Superior temporal gyrus (tissue), 1 donor: ENCODE data around the gene ARMCX4.
"Not testable (repeated sequence)": the region's sequence is repeated elsewhere in the genome, so short reads cannot be mapped to it uniquely, and the experiment has no call there.

Experiments
- DNase-seq: peaks from one replicate; pipeline ENCODE4 v3.0.0-alpha.2; 2016; ENCODE audit errors: extremely low spot score

The ARMCX4 gene

DNA sequence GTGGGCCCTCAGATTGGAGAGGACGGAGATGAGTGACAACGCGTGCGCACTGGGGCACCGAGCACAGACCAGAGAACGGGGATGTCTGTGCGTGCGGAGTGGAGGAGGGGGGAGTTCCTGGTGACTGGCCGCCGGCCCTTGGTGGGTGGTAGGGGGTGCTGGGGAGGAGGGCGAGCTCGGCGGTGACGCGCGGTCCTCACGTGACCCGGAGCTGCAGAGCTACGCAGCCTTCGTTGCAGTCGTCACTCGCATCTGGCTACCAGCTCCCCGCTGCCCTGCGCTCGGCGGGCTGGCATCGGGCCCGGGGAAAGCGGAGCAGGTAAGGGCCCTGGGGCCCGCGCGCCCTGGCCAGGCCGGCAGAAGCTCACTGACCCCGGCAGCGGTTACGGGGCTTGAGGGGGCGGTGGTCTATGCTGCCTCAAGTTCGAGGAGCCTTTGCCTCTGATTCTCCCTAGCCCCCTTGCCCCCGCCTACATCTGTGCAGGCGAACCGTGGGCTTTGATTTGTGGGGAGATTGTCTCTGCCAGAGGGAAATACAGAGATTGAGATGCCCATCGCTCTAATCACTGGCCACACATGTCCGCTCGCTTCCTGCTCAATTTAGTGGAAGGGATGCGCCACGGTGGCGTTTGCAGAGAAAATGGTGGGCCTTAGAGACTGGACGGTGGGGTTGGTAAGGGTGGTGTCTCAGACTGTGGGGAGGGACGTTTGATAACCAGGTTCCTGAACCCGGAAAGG lies at the start of gene ARMCX4:
ARMCX4 (plus strand) TSS at position 245 of the 738 bp plus-strand sequence. CDS start 3,134 bp downstream, outside the sequence.
- DNase-seq: peak; percentile 39

DNA sequence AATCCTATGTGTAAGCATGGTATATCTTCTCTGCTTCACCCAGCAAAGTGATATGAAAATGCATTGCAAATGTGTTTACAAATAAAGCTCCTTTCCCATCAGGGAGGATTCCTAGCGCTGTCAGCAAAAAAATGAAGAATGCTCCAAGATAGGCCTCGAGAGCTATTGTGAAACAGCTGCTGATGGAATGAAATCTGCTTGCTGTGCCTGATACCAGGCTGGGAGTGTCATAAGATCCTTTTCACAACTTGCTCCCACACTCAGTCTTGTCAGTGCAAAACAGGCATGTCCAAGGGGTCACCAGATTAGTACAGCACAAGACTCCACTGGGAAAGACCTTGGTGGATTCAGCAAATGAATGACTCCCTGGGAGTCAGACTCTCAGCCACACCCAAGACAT lies 43.2 kb upstream of the ARMCX4 start:
- DNase-seq: no peak

DNA sequence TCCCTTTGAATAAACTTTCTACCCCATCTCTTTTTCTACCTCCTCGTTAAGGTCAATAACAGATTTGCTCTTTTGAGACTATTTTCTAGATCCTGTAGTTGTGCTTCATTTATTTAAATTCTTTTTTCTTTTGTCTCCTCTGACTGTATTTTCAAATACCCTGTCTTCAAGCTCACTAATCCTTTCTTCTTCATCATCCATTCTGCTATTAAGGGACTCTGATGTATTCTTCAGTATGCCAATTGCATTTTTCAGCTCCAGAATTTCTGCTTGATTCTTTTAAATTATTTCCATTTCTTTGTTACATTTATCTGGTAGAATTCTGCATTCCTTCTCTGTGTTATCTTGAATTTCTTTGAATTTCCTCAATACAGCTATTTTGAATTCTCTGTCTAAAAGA lies 36.0 kb upstream of the ARMCX4 start:
- DNase-seq: no peak

DNA sequence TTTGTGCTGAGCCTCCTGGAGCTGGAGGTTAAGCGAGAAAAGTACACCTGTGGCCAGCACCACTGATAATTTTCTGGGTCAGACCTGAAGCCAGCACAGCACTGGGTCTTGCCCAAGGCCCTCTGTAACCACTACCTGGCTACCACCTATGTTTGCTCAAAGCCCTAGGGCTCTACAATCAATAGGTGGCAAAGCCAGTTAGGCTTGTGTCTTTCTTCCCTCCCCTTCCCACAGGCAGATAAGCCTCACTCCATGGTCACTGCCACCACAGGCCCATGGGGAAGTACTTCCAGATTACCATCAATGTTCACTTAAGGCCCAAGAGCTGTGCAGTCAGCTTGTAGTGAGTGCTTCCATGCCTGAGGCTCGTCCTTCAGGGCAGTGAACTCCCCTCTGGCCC lies 35.2 kb upstream of the ARMCX4 start:
- DNase-seq: no peak

DNA sequence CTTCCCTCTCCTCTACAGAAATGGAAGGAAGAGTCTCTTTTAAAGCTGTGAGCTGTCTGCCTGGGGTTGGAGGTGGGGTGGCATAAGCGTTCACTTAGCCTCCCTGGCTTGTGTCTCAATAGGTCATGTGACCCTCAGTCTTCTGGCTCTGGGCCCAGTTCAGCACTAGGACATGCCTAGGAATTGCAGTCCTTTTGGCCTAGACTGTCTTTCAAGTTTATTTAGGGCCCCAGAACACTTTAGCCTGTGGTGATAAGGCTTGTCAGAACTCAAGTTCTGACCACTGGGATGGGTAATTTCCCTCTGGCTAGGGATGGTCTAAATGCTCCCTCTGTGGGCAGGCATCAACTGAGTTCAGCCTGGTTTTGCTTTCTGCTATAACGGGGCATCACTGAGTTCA lies 34.3 kb upstream of the ARMCX4 start:
- no peak for DNase-seq

DNA sequence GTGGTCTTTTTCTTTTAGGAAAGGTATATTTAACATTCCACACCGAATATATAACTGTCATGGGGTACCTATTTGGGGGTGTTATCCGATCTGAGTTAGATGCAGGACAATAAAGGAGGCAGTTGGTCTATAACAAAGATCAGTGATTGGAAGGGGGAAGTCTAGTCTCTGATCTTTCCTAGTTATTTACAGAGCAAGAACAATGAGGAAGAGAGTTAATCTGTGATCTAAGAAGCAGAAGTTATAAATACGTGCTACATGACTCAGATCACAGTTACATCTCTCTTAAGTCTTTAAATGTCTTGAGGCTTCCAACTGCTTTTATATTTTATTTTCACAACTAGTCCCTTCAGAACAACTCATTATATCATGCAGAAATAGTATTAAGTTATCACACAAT lies 33.2 kb upstream of the ARMCX4 start:
- DNase-seq: no peak

DNA sequence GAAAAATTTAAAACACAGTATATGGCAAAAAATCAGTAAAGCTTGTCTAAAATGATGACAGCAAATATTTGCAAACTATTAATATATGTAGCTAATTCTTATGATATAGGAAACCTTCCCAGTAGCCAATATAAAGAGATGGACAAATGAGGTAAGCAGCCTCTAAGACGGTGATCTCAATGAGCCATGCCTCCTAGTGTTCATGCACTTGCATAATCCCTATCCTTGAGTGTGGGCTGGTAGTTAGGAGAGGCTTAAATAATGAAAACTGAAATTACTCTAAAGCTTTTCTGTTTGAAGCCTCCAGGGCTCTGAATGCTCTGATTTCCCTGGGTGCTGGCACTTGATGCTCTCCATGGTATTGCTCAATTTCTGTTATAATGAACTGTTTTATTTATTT lies 24.6 kb upstream of the ARMCX4 start:
- no peak for DNase-seq

DNA sequence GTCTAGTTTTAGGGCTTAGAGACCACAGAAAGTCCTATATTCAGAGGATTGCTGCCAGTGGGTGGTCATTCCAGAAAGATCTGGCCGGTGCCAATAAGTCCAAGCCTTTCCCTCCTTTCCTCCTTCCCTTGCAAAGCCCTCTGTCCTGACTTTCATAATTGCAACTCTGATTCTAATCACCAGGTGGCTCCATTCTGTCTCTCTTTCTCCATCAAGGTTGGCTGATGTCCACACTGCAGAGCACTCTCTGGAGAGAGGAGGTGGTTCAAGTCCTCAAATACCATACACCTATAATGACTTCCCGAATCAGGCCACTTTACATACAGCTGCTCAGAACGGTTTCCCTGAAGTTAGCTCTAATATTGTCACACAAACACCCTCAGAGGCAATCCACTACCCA lies 22.4 kb upstream of the ARMCX4 start:
- peak; percentile 13 for DNase-seq

DNA sequence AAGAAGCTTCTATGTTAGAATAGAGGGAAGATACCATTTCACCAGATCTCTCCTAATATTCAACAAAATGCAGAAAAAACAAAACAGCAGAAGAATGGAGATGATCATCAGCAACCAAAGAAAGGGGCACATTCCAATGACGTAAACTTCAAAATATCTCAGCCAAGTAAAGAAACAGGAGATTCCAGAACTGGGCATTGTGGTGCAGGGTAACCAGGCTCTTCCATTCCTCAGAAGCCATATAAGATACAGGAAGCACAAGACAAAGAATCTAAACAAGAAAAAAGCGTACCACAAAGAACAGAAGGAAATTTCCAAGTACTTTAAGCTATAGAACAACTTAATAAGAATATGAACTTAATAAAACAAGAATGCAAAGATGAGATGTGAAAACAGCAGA lies 6.9 kb upstream of the ARMCX4 start:
- DNase-seq: no peak

DNA sequence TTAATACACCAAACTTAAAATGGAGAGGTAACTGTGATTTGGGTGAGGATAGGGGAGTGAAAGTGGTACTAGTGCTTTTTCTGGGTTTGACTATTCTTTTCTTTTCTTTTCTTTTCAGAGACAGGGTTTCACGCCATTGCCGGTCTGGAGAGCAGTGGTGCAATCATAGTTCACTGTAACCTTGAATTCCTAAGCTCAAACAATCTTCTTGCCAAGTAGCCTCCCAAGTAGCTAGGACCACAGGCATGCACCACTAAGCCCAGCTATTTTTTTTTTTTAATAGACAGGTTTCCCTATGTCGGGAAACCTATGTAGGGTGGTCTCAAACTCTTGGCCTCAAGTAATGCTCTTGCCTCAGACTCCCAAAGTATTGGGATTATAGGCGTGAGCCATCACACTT lies 3.0 kb upstream of the ARMCX4 start:
- no peak for DNase-seq

DNA sequence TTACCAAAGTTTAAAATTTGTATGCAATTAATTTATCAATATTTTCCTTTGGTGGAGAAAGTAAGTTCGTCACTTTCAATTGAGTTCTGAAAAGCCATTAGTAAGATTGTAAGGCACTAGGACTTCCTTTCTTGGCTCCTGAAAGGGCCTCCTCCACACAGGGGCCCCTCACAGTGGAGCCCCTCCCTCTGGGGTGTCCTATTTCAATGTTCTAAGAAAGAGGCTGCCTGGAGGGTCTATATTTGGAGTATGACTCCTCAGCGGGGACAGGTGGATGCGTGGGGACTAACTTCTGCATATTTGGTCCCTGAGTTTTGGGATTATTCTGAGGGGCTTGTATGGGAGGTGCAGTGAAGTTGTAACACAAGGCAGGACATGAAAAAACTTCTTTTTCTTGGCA lies 1.6 kb upstream of the ARMCX4 start:
- DNase-seq: no peak

DNA sequence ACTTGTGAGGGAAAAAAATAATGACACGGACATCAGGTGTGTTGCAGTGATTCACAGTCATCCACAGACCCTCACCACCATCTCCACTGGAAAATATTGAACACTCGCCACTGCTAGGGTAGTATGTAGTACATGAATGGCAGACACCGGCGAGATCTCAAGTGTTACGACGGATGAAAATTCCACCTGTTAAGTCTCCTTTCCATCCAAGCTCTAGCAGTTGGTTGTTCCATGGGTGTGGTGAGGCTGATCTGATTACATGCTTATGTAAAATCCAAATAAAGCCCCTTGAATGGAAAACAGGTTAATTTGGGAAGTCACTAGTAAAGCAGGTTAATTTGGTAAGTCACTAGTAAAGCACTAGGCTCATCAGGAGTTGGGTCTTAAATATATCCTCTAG lies 1.1 kb upstream of the ARMCX4 start:
- DNase-seq: no peak

DNA sequence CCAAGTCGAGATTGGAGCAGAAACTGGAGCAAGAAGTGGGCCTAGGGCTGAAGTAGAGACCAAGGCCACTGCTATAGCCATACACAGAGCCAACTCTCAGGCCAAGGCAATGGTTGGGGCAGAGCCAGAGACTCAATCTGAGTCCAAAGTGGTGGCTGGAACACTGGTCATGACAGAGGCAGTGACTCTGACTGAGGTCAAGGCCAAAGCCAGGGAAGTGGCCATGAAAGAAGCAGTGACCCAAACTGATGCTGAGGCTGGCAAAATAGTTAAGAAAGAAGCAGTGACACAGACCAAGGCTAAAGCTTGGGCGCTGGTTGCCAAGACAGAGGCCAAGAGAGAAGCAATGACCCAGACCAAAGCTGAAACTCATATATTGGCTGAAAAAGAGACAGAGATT lies 3.5 kb downstream of the ARMCX4 start:
- DNase-seq: no peak

DNA sequence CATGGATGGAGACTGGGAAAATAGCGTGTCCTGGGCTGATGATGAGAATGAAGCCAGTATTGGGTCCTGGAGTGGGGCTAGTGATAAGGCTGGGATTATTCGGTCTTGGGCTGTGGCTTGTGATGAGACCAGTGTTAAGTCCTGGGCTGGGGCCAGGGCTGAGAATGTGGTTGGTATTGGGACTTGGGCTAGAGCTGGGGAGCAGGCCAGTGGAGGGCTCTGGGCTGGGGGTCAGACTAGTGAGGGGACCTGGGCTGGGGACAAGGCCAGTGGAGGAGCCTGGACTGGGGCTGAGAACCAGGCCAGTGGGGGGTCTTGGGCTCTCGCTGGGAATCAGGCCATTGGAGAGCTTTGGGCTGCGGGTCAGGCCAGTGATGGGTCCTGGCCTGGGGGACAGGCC lies 6.7 kb downstream of the ARMCX4 start:
- no peak for DNase-seq

DNA sequence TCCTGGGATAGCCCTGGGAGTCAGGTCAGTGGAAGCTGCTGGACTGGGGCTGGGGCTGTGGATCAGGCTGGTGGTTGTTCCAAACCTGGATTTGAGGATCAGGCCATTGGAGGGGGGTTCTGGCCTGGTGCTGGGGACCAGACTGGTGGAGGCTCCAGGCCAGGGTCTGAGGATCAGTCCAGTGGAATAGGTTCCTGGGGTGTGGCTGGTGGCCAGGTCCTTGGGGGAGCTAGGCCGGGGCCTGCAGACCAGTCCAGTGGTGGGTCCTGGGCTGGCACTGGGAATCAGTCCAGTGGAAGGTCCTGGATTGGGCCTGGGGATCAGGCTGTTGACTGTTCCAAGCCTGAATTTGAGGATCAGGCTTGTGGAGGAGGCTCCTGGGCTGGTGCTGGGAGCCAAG lies 8.0 kb downstream of the ARMCX4 start:
- DNase-seq: no peak

DNA sequence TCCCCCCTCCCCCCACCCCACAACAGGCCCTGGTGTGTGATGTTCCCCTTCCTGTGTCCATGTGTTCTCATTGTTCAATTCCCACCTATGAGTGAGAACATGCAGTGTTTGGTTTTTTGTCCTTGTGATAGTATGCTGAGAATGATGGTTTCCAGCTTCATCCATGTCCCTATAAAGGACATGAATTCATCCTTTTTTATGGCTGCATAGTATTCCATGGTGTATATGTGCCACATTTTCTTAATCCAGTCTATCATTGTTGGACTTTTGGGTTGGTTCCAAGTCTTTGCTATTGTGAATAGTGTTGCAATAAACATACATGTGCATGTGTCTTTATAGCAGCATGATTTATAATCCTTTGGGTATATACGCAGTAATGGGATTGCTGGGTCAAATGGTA lies 17.7 kb downstream of the ARMCX4 start:
- not testable (repeated sequence) for DNase-seq

DNA sequence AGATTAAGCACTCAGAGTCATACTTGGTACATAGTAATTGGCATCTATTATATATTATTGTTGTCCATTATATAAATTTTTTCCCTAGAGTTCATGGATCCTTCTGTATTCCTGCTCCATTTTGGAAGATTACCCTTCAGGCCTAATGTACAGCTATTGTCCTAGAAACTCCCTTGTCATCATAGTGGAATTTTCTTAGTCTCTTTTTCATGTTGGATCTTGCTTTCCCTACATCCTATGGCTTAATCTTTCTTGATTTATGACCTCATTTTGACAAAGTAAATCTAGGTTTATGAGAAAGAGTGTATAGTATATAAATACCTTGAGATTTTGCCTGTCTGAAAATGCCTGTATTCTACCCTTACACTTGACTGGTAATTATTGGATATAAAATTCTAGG lies 22.1 kb downstream of the ARMCX4 start:
- no peak for DNase-seq

DNA sequence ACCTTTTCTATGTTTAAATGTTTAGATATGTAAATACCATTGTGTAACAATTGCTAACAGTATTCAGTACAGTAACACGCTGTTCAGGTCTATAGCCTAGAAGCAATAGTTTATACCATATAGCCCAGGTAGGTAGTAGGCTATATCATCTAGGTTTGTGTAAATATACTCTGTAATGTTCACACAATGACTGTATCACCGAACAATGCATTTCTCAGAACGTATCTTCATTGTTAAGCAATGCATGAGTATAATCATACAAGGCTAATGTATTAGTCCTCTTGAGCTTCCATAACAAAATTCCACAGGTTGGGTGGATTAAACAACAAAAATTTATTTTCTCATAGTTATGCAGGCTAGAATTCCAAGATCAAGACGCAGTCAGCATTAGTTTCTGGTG lies 22.7 kb downstream of the ARMCX4 start:
- DNase-seq: no peak

DNA sequence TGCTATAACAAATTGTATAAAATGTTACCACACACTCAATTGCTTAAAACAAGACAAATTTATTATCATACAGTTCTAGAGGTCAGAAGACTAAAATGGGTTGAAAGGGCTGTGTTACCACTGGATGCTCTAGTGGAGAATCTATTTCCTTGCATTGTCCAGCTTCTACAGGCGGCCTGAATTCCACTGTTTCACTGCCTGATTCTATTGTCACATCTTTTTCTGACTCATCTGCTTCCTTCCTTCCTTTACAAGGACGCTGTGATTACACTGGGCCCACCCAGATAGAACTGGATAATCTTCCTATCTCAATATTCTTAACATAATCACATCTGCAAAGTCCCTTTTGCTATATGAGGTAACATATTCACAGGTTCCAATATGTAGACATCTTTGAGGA lies 45.7 kb downstream of the ARMCX4 start:
- DNase-seq: no peak
